NOMO-1 (cell line): ENCODE results near the gene STARD3.
A peak's percentile ranks its signal among the peaks of the same experiment; 100 is the strongest.
"Not testable (repeated sequence)": the region's sequence is repeated elsewhere in the genome, so short reads cannot be mapped to it uniquely, and the experiment has no call there.

Experiments
- DNase-seq, 2 experiments: peaks; one replicate each; lab custom pipeline; 2025; ENCODE audit not compliant: unreplicated experiment in 2 of 2; lab: John Stamatoyannopoulos, UW

STARD3 gene

GRCh38 chr17:39636927-39637736 lies at the start of gene STARD3:
STARD3 (plus strand) TSS chr17:39637144; CDS start chr17:39653532, 16,388 bp downstream.
- peak; percentile 71 to 84 for DNase-seq

- not testable (repeated sequence) for DNase-seq
Measured at GRCh38 chr17:39590180-39590579, 46.8 kb upstream of the STARD3 start.

GRCh38 chr17:39591958-39592954 lies 44.7 kb upstream of the STARD3 start:
- DNase-seq: no peak

- no peak for DNase-seq
Measured at GRCh38 chr17:39593371-39593770, 43.6 kb upstream of the STARD3 start.

- no peak for DNase-seq
Measured at GRCh38 chr17:39595294-39595693, 41.6 kb upstream of the STARD3 start.

GRCh38 chr17:39595928-39596510 lies 40.9 kb upstream of the STARD3 start:
- no peak for DNase-seq

GRCh38 chr17:39596543-39597267 lies 40.2 kb upstream of the STARD3 start:
- DNase-seq: no peak

- no peak for DNase-seq
Measured at GRCh38 chr17:39597372-39598046, 39.4 kb upstream of the STARD3 start.

GRCh38 chr17:39598047-39598481 lies 38.9 kb upstream of the STARD3 start:
- DNase-seq: no peak

GRCh38 chr17:39598630-39599003 lies 38.3 kb upstream of the STARD3 start:
- DNase-seq: no peak

- no peak for DNase-seq
Measured at GRCh38 chr17:39599004-39599664, 37.8 kb upstream of the STARD3 start.

- DNase-seq: no peak
Measured at GRCh38 chr17:39599665-39600231, 37.2 kb upstream of the STARD3 start.

- no peak for DNase-seq
Measured at GRCh38 chr17:39600288-39600996, 36.5 kb upstream of the STARD3 start.

GRCh38 chr17:39600997-39601597 lies 35.8 kb upstream of the STARD3 start:
- DNase-seq: no peak

- DNase-seq: no peak
Measured at GRCh38 chr17:39601758-39602532, 35.0 kb upstream of the STARD3 start.

GRCh38 chr17:39602533-39603303 lies 34.2 kb upstream of the STARD3 start:
- DNase-seq: no peak
